H9 (cell line): Measurements from ENCODE around the gene NOTUM. TPM values are rescaled to one million over a fixed set of nuclear protein-coding genes. Genes with fewer than 3 reads are reported as not detected.

ENCODE experiments used
- DNase-seq: peaks from one replicate; pipeline ENCODE4 v3.0.0-alpha.2; 2017
- H2AFZ ChIP-seq: one replicate; pipeline ENCODE4 v1.6.1; 2013; ENCODE audit warnings: mild to moderate bottlenecking, low read length, control low read depth, moderate library complexity
- H2AK5ac ChIP-seq: 2 replicates; pipeline ENCODE4 v1.6.1; 2013; ENCODE audit warnings: low read length, control low read depth, mixed read lengths; ENCODE audit not compliant: insufficient read length
- H2BK120ac ChIP-seq: one replicate; pipeline ENCODE4 v1.6.1; 2013; ENCODE audit warnings: low read depth, mild to moderate bottlenecking, low read length, control low read depth, inconsistent platforms; ENCODE audit not compliant: poor library complexity, severe bottlenecking
- H2BK12ac ChIP-seq: 2 replicates; pipeline ENCODE4 v1.6.1; 2013; ENCODE audit warnings: low read length, control low read depth, mixed read lengths, low read depth; ENCODE audit not compliant: insufficient read length
- H2BK15ac ChIP-seq: 2 replicates; pipeline ENCODE4 v1.6.1; 2013; ENCODE audit warnings: low read depth, low read length, control low read depth
- H2BK20ac ChIP-seq: one replicate; pipeline ENCODE4 v1.6.1; 2013; ENCODE audit warnings: low read depth, mild to moderate bottlenecking, low read length, control low read depth, inconsistent platforms; ENCODE audit not compliant: poor library complexity, severe bottlenecking
- H2BK5ac ChIP-seq: 2 replicates; pipeline ENCODE4 v1.6.1; 2013; ENCODE audit warnings: low read length, control low read depth, mixed read lengths; ENCODE audit not compliant: insufficient read length
- H3K14ac ChIP-seq: 2 replicates; pipeline ENCODE4 v1.6.1; 2013; ENCODE audit warnings: low read length, control low read depth; ENCODE audit not compliant: insufficient read depth
- H3K18ac ChIP-seq: 2 replicates; pipeline ENCODE4 v1.6.1; 2013; ENCODE audit warnings: low read depth, mild to moderate bottlenecking, mixed read lengths, low read length, control low read depth; ENCODE audit not compliant: insufficient read length
- H3K23ac ChIP-seq: 2 replicates; pipeline ENCODE4 v1.6.1; 2013; ENCODE audit warnings: low read length, control low read depth, mixed read lengths, low read depth; ENCODE audit not compliant: insufficient read length
- H3K23me2 ChIP-seq: 2 replicates; pipeline ENCODE4 v1.6.1; 2013; ENCODE audit warnings: low read depth, mild to moderate bottlenecking, mixed read lengths, low read length, control low read depth; ENCODE audit not compliant: insufficient read length, poor library complexity, severe bottlenecking
- H3K27ac ChIP-seq: 2 replicates; pipeline ENCODE4 v1.5.1; 2013; ENCODE audit warnings: low read length, control low read depth, mixed read lengths, low read depth; ENCODE audit not compliant: insufficient read length
- H3K27me3 ChIP-seq: 2 replicates; pipeline ENCODE4 v1.6.1; 2013; ENCODE audit warnings: low read length, control low read depth, inconsistent platforms; ENCODE audit not compliant: insufficient read depth
- H3K4ac ChIP-seq: 2 replicates; pipeline ENCODE4 v1.6.1; 2013; ENCODE audit warnings: low read depth, mild to moderate bottlenecking, control low read depth, inconsistent platforms, low read length, moderate library complexity
- H3K4me1 ChIP-seq: 2 replicates; pipeline ENCODE4 v1.6.1; 2013; ENCODE audit warnings: low read length, control low read depth, inconsistent platforms; ENCODE audit not compliant: insufficient read depth
- H3K4me2 ChIP-seq: 2 replicates; pipeline ENCODE4 v1.6.1; 2013; ENCODE audit warnings: low read length, control low read depth, mixed read lengths; ENCODE audit not compliant: insufficient read length, insufficient read depth
- H3K56ac ChIP-seq: 2 replicates; pipeline ENCODE4 v1.6.1; 2013; ENCODE audit warnings: low read depth, mild to moderate bottlenecking, mixed read lengths, low read length, control low read depth; ENCODE audit not compliant: insufficient read length
- H3K79me1 ChIP-seq: 2 replicates; pipeline ENCODE4 v1.6.1; 2013; ENCODE audit warnings: low read depth, mild to moderate bottlenecking, moderate library complexity, low read length, control low read depth, inconsistent platforms; ENCODE audit not compliant: insufficient read depth, poor library complexity, severe bottlenecking
- H3K79me2 ChIP-seq: 2 replicates; pipeline ENCODE4 v1.6.1; 2013; ENCODE audit warnings: low read length, control low read depth, inconsistent platforms; ENCODE audit not compliant: insufficient read depth
- H3K9ac ChIP-seq: 2 replicates; pipeline ENCODE4 v1.6.1; 2013; ENCODE audit warnings: low read length, control low read depth, mixed read lengths; ENCODE audit not compliant: insufficient read length; ENCODE audit errors: extremely low read depth
- H3K9me3 ChIP-seq: one replicate; pipeline ENCODE4 v1.6.1; 2013; ENCODE audit warnings: low read depth, low read length, inconsistent platforms; ENCODE audit not compliant: control insufficient read depth
- H3T11ph ChIP-seq: one replicate; pipeline ENCODE4 v1.6.1; 2013; ENCODE audit warnings: mild to moderate bottlenecking, low read length, control low read depth, inconsistent platforms
- H4K20me1 ChIP-seq: one replicate; pipeline ENCODE4 v1.6.1; 2013; ENCODE audit not compliant: control insufficient read depth, insufficient read length, insufficient read depth
- H4K5ac ChIP-seq: 2 replicates; pipeline ENCODE4 v1.6.1; 2013; ENCODE audit warnings: low read depth, mild to moderate bottlenecking, mixed read lengths, low read length, control low read depth; ENCODE audit not compliant: insufficient read length
- H4K8ac ChIP-seq: replicated peaks from 2 replicates; pipeline ENCODE4 v1.6.1; 2013; ENCODE audit warnings: low read length, control low read depth, mixed read lengths, low read depth; ENCODE audit not compliant: insufficient read length
- H4K91ac ChIP-seq: 2 replicates; pipeline ENCODE4 v1.6.1; 2013; ENCODE audit warnings: low read depth, mild to moderate bottlenecking, moderate library complexity, mixed read lengths, low read length, control low read depth; ENCODE audit not compliant: insufficient read length
- H3K27ac Mint-ChIP-seq, 3 experiments: 2 replicates in 2 of 3; 3 replicates in 1 of 3; pipeline ENCODE4 v1.8.0; 2020 to 2021; ENCODE audit warnings: mixed read lengths in 3 of 3, mild to moderate bottlenecking in 1 of 3, moderate library complexity in 1 of 3
- H3K27me3 Mint-ChIP-seq: 2 replicates; pipeline ENCODE4 v1.8.0; 2021; ENCODE audit warnings: low read depth, mild to moderate bottlenecking, moderate library complexity, mixed read lengths
- H3K36me3 Mint-ChIP-seq, 3 experiments: 2 replicates in 2 of 3; 3 replicates in 1 of 3; pipeline ENCODE4 v1.8.0; 2020 to 2021; ENCODE audit warnings: low read depth in 3 of 3, mixed read lengths in 3 of 3; ENCODE audit not compliant: insufficient read depth in 1 of 3
- H3K4me1 Mint-ChIP-seq, 2 experiments: 2 replicates each; pipeline ENCODE4 v1.8.0; 2020; ENCODE audit warnings: mixed read lengths in 2 of 2
- H3K4me3 Mint-ChIP-seq, 2 experiments: 2 replicates in 1 of 2; 3 replicates in 1 of 2; pipeline ENCODE4 v1.8.0; 2020 to 2021; ENCODE audit warnings: mild to moderate bottlenecking in 2 of 2, mixed read lengths in 2 of 2, moderate library complexity in 1 of 2
- H3K9me3 Mint-ChIP-seq, 2 experiments: 2 replicates in 1 of 2; 3 replicates in 1 of 2; pipeline ENCODE4 v1.8.0; 2020; ENCODE audit warnings: mild to moderate bottlenecking in 2 of 2, mixed read lengths in 2 of 2, moderate library complexity in 1 of 2
- CTCF ChIP-seq: fragments of 200-600 bp; sonication (generic); conservative IDR thresholded peaks from 3 replicates; pipeline ENCODE4 v1.8.0; 2021; ENCODE audit warnings: antibody characterized with exemption, mild to moderate bottlenecking
- WGBS: extraction: QIAGEN DNeasy Blood & Tissue Kit; methylation state at CpG from one replicate; pipeline ENCODE4 v1.1.7; 2013; ENCODE audit warnings: missing lambda C conversion rate, low lambda C conversion rate, mixed read lengths; ENCODE audit not compliant: insufficient read length; ENCODE audit errors: extremely low coverage; 5-methylcytosine and 5-hydroxymethylcytosine counted together
- total RNA-seq: library from RNA; stranded (reverse); gene quantifications from 2 replicates; pipeline ENCODE4 v1.2.1, GENCODE V29; 2021

The NOTUM gene
- total RNA-seq, 1 experiment from 2014 or later = 2.1 TPM

DNA sequence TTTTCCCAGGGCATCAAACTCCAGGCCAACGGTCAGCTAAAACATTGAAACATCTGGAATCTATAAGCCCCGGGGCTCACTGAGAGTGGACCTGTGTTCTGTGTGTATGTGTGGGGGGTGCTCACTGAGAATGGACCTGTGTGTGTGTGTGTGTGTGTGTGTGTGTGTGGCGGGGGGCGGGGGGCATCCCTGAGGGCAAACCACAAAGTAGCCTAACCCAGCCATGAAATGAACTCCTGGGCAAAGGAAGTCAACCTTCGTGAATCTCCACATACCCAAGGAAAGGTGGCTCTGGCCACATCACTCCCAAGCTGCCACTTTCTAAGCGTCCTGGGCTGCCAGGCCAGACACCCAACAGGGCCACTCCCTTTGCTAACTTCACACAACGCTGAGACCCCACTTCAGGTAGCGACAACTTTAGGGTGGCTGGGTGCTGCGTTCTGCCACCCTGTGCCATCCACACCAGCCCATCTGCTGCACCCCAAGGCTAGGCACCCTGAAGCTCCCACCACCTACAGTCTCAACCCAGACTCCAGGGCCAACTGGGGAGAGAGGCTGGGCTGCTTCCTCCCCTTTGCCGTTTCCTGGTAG lies 35.0 kb downstream of the NOTUM start:
- no peak overlapping the region for H2BK20ac ChIP-seq
- no peaks in the 10 kb centered on the region for H3K27me3 ChIP-seq
- H2BK12ac ChIP-seq = no peak overlapping the region
- no peaks in the 10 kb centered on the region for H4K20me1 ChIP-seq
- H3K27me3 Mint-ChIP-seq = peaks cover 16% of the 10 kb centered on the region
- H2AK5ac ChIP-seq = no peak overlapping the region
- no peak overlapping the region for H3T11ph ChIP-seq
- peaks cover 9 to 19% (median 12%) of the 10 kb centered on the region in 3 experiments; a peak in 6 of 7 replicates for H3K36me3 Mint-ChIP-seq
- peak overlapping the region; percentile 15 for H3K4me2 ChIP-seq
- peaks cover 22% of the 10 kb centered on the region; the same call in 1 of the 2 replicates for H3K79me2 ChIP-seq
- no peak overlapping the region for H3K23ac ChIP-seq
- no peak overlapping the region for H4K8ac ChIP-seq
- no peak for DNase-seq
- no peak overlapping the region for H2AFZ ChIP-seq
- H3K4me1 Mint-ChIP-seq = peaks cover 35 to 38% of the 10 kb centered on the region in 2 experiments
- H4K91ac ChIP-seq = no peak overlapping the region
- H3K27ac ChIP-seq = no peak overlapping the region
- H3K9me3 Mint-ChIP-seq = no peaks in the 10 kb centered on the region
- H3K23me2 ChIP-seq = peaks cover 11% of the 10 kb centered on the region
- no CpG with 5 or more reads among the region's 10 CpGs for WGBS
- no peak overlapping the region for H2BK15ac ChIP-seq
- H3K9me3 ChIP-seq = no peaks in the 10 kb centered on the region
- no peak overlapping the region for H3K56ac ChIP-seq
- no peak overlapping the region for H2BK120ac ChIP-seq
- H3K9ac ChIP-seq = no peak overlapping the region
- H3K4ac ChIP-seq = no peak overlapping the region
- peak overlapping the region; percentile 31 to 96 (median 86); a peak in 4 of 7 replicates for H3K27ac Mint-ChIP-seq
- H3K14ac ChIP-seq = no peak overlapping the region
- H3K4me3 Mint-ChIP-seq = peak overlapping the region; percentile 79 to 85
- no peak for TF ChIP-seq CTCF
- H3K18ac ChIP-seq = no peak overlapping the region
- H3K4me1 ChIP-seq = peaks cover 3% of the 10 kb centered on the region; the same call in 1 of the 2 replicates
- peaks cover 5% of the 10 kb centered on the region for H3K79me1 ChIP-seq
- no peak overlapping the region for H4K5ac ChIP-seq
- no peak overlapping the region for H2BK5ac ChIP-seq
